Muscle of leg (tissue), 11 donors: ENCODE measurements around the gene ZBTB7A. TPM values are rescaled to one million over a fixed set of nuclear protein-coding genes. Genes with fewer than 3 reads are reported as not detected.
A peak's percentile ranks its signal among the peaks of the same experiment; 100 is the strongest.

ENCODE experiments used
- DNase-seq: peaks from one replicate; pipeline ENCODE4 v3.0.0; 2013
- H3K27ac ChIP-seq: one replicate; pipeline ENCODE4 v1.5.1; 2013; ENCODE audit warnings: mild to moderate bottlenecking, low read length, control low read depth
- H3K27me3 ChIP-seq: one replicate; pipeline ENCODE4 v1.6.1; 2013; ENCODE audit warnings: low read length; ENCODE audit not compliant: control insufficient read depth, insufficient read depth
- H3K36me3 ChIP-seq: one replicate; pipeline ENCODE4 v1.6.1; 2013; ENCODE audit warnings: low read length; ENCODE audit not compliant: control insufficient read depth, insufficient read depth
- H3K4me1 ChIP-seq: one replicate; pipeline ENCODE4 v1.6.1; 2013; ENCODE audit warnings: low read length; ENCODE audit not compliant: control insufficient read depth, insufficient read depth
- H3K4me3 ChIP-seq: one replicate; pipeline ENCODE4 v1.5.1; 2013; ENCODE audit warnings: low read length, control low read depth
- H3K9me3 ChIP-seq: replicated peaks from 2 replicates; pipeline ENCODE4 v1.6.1; 2013; ENCODE audit warnings: low read depth, low read length; ENCODE audit not compliant: control insufficient read depth
- WGBS: methylation state at CpG from one replicate; pipeline ENCODE4 v1.1.5; 2013; ENCODE audit warnings: missing lambda C conversion rate; ENCODE audit not compliant: insufficient coverage; 5-methylcytosine and 5-hydroxymethylcytosine counted together
- polyA plus RNA-seq, 8 donors: library from polyadenylated mRNA; unstranded; fragments of 120-200 nt; gene quantifications; one replicate each; pipeline versions ENCODE4 v1.2.1 to v1.2.3, GENCODE V29; 2013; ENCODE audit warnings: inconsistent platforms in 1 of 8, low replicate concordance in 1 of 8; ENCODE audit not compliant: insufficient read length in 8 of 8, insufficient read depth in 1 of 8
- total RNA-seq: library from RNA; stranded (reverse); fragments of 120-200 nt; gene quantifications from one replicate; pipeline ENCODE4 v1.2.4, GENCODE V29; 2013

Gene ZBTB7A
- total and polyA plus RNA-seq, 9 donors, result 4.2 to 10.9 (median 8.2) TPM

DNA sequence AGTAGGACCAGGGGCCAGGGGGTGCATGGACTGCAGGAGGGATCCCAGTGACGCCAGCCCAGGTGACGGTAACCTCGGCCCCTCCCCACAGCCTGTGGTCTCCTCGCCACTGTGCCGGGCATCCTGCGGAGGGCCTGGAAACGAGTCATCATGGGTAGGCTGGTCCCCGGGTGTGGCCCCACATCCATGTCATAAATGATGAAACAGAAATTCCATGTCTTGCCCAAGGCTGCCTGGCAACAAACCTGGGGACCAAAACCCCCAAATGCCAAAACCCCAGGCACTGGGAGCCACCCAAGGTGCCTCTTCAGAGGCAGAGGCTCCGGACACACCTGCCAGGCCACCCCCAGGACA is 36.4 kb upstream of the ZBTB7A start:
- H3K27ac ChIP-seq, result no peak overlapping the region
- H3K9me3 ChIP-seq, result no peaks in the 10 kb centered on the region
- H3K36me3 ChIP-seq, result peaks cover 77% of the 10 kb centered on the region
- no peak for DNase-seq
- H3K4me1 ChIP-seq, result peaks cover 17% of the 10 kb centered on the region
- no peaks in the 10 kb centered on the region for H3K27me3 ChIP-seq
- WGBS, result 91% methylated on average over 6 of the region's 9 CpGs
- H3K4me3 ChIP-seq, result no peak overlapping the region

DNA sequence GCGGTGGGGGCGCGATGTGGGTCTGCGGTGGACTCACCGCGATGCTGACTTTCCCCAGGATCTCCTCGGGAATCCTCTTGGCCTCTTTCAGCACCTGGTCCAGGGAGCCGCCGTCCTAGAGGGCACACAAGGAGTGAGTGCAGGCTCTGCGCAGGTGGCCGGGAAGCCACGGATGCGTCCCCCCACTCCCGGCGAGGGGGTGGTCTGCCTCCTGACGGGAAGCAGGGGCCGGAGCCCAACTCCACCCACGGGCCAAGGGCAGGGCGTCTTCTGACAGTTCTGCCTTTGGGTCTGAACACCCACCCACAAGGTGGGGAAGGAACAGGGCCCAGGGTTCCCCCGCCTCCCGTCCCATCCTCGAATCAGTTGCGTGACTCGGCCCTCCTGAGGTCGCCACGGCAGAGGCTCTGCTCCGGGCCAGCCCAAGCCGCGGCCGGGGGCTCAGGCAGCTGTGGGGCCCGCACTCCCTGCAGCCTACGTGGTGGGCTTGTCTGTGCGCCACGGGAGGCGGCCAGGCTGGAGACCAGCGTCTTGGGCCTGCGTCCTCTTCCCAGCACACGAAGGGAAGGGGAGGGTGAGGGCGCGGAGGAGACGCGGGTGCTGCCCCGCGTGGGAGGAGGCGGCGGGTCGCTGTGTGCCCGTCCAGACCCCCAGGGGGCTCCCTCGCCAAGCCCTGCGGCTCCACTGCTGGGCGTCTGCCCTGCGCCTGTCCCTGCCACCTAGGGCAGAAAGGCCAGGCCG is 35.8 kb upstream of the ZBTB7A start:
- H3K9me3 ChIP-seq, result no peaks in the 10 kb centered on the region
- peaks cover 77% of the 10 kb centered on the region for H3K36me3 ChIP-seq
- no peak overlapping the region for H3K4me3 ChIP-seq
- no peak overlapping the region for H3K27ac ChIP-seq
- peaks cover 22% of the 10 kb centered on the region for H3K4me1 ChIP-seq
- DNase-seq, result no peak
- H3K27me3 ChIP-seq, result no peaks in the 10 kb centered on the region
- 88% methylated on average over 47 of the region's 53 CpGs for WGBS

DNA sequence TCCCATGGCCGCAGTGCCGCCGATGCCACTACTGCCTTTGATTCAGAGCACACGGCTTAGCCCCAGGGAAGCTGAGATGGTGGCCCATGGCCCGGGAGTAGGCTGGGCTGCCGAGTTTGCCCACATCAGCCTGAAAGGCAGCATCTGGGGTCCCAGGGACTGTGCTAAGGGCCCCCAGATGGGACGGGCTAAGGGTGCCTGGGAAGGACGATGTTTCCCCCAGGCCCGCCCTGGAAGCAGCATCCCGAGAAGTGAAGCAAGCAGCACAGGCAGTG is 34.7 kb upstream of the ZBTB7A start:
- no peak for DNase-seq
- 88% methylated on average over 10 of the region's 10 CpGs for WGBS
- peaks cover 24% of the 10 kb centered on the region for H3K4me1 ChIP-seq
- peaks cover 79% of the 10 kb centered on the region for H3K36me3 ChIP-seq
- H3K27ac ChIP-seq, result no peak overlapping the region
- H3K4me3 ChIP-seq, result no peak overlapping the region
- H3K27me3 ChIP-seq, result no peaks in the 10 kb centered on the region
- H3K9me3 ChIP-seq, result no peaks in the 10 kb centered on the region

DNA sequence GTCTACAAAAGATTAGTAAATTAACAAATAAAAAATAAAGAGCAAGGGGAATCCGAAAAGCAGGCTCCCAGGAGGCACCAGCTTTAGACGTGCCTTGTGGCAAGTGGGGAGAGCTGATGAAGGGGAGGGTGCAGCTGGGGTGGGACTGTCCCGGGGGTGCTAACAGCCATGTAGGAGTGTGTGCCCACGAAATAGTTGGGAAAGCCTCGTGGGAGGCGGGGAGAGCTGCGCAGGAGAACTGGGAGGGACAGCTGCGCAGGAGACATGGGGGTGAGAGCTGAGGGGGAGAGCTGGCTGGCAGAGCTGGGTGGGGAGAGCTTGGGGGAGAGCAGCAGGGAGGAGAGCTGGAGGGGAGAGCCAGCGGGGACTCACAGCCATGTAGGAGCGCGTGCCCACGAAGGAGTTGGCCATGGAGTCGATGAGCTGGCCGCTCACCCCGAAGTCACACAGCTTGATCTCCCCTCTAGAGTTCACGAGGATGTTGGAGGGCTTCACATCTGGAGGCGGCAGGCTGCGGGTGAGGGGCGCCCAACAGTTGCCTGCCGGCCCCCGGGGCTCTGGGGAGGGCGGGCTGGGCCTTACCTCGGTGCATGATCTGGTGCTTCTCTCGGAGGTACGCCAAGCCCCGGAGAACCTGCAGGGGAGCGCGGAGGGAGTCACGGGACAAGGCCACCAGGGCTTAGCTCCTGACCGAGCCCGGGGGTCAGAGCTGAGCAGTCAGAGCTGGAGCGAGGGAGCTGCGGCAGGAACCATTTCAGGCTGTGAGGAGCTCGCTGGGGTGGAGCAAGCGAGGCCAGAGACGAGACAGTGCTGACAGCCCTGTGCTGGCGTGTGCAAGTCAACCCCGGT is 34.2 kb upstream of the ZBTB7A start:
- Histone ChIP-seq H3K36me3 (peaks cover 77% of the 10 kb centered on the region), H3K4me3 (no peak overlapping the region), H3K9me3 (no peaks in the 10 kb centered on the region), H3K27ac (no peak overlapping the region), H3K27me3 (no peaks in the 10 kb centered on the region), H3K4me1 (peaks cover 24% of the 10 kb centered on the region)
- 93% methylated on average over 29 of the region's 38 CpGs for WGBS
- DNase-seq, result no peak

DNA sequence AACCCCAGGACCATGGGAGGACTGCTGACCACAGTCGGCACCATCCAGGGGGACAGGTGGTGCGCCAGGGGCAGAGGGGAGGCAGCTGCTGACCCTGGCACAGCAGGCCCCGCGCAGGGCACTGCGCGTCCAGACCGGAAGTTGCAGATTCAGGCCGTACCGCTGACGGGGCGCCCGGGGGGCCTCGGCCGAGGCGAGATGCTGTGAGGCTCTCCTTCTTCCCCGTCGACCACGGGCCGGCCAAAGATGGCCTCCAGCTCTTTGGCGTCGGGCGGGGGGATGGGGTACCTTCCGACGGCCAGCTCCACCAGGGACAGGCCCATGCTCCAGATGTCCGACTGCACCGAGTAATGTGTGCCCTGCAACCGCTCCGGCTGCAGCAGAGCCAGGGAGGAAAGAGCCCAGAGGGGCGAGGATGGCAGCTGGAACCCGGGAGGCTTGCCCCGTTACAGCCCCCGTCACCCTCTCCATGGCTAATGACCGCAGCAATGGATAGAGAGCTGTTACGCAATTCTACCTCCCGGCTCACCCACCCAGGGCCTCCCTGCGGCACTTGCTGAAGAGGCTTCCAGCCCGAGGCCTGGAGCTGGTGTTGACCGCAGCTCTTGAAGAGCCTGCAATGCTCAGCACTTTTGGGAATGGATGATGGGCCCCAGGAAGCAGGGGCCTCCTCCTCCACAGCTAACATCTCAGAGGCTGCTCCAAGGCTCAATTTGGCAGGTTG is 32.5 kb upstream of the ZBTB7A start:
- Histone ChIP-seq H3K27me3 (no peaks in the 10 kb centered on the region), H3K4me3 (no peak overlapping the region), H3K9me3 (no peaks in the 10 kb centered on the region), H3K27ac (peak overlapping the region; percentile 65), H3K4me1 (peaks cover 24% of the 10 kb centered on the region), H3K36me3 (peaks cover 80% of the 10 kb centered on the region)
- WGBS, result 90% methylated on average over 36 of the region's 38 CpGs
- no peak for DNase-seq

DNA sequence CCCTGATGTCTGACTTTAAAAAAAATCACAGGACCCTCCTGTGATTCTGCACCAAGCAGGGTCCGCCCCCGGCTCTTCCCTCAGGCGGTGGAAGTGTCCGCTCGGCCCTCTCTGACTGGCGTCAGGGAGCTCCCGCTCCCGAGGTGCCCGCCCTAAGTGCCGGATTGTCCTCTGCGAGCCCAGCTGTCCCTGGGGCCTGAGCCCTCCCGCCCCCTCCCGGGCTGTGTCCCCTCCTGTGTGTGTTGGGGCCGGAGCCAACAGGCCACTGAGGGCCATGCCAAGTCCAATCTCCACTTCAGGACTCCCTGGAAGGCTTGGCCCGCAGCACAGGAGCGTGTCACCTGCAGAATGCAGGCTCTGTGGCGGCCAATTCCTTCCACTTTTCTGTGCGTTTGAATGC is 31.8 kb upstream of the ZBTB7A start:
- Histone ChIP-seq H3K4me3 (no peak overlapping the region), H3K4me1 (peaks cover 24% of the 10 kb centered on the region), H3K27me3 (no peaks in the 10 kb centered on the region), H3K36me3 (peaks cover 84% of the 10 kb centered on the region), H3K27ac (peak overlapping the region; percentile 67), H3K9me3 (no peaks in the 10 kb centered on the region)
- DNase-seq, result no peak
- 77% methylated on average over 16 of the region's 18 CpGs for WGBS

DNA sequence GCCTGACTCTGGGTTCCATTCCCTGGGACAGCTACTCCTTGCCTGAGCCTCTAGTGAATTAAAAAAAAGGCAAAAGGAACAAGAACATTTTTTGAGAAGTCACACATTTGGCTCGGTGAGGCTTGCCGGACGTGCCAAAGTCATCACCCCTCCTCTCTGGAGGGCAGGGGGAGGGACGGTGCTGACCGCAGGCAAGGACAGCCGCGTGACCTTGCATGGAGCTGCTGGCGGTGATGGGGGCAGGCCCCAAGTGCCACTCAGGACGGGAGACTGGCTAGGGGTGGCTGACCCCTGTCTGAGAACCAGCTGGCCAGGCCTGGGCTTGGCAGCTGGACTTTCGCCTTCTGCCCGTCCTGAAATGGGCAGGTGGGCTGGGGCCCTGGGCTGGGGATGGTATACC is 30.8 kb upstream of the ZBTB7A start:
- no peak for DNase-seq
- no peak overlapping the region for H3K27ac ChIP-seq
- no peak overlapping the region for H3K4me3 ChIP-seq
- no peaks in the 10 kb centered on the region for H3K27me3 ChIP-seq
- 68% methylated on average over 7 of the region's 11 CpGs for WGBS
- peaks cover 24% of the 10 kb centered on the region for H3K4me1 ChIP-seq
- no peaks in the 10 kb centered on the region for H3K9me3 ChIP-seq
- peaks cover 83% of the 10 kb centered on the region for H3K36me3 ChIP-seq

DNA sequence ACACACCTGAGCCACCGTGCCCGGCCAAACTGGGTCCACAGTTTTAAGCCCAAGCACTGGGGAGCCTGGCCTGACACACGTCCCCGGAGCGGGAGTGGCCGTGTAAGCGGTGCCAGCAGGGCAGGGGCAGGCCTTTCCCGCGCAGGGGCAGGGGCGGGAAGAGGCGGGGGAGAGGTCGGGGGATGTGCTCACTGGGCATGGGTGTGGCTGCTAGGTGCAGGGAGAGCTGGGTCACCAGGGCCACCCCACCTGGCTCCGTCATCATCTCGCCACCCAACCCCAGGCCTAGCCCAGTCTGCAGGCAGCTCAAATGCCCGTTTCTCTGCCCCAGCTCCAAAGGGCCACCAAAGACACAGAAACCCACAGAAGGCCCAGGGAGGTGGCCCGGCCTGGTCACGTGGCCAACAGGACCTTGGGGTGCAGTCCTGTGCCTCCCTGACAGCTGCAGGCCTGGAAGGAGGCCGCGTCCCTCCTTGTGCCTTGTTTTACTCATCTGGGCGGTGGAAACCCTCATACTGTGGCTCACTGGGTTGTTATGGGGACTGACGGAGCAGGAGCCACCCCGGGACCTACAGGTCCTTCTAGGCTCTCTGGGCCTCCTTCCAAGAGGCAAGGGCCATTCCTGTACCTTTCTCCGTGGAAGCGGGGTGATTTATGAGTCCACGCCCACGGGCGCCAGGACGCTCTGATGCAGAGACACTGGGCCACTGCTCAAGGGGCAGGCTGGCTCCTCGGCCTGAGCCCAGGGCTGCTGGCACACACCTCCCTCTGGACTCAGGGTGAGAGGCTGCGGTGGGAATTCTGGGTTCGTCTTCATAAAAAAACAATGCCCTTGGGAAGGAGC is 29.6 kb upstream of the ZBTB7A start:
- Histone ChIP-seq H3K27me3 (no peaks in the 10 kb centered on the region), H3K9me3 (no peaks in the 10 kb centered on the region), H3K4me3 (no peak overlapping the region), H3K27ac (no peak overlapping the region), H3K36me3 (peaks cover 78% of the 10 kb centered on the region), H3K4me1 (peaks cover 24% of the 10 kb centered on the region)
- DNase-seq, result no peak
- WGBS, result 93% methylated on average over 23 of the region's 31 CpGs

DNA sequence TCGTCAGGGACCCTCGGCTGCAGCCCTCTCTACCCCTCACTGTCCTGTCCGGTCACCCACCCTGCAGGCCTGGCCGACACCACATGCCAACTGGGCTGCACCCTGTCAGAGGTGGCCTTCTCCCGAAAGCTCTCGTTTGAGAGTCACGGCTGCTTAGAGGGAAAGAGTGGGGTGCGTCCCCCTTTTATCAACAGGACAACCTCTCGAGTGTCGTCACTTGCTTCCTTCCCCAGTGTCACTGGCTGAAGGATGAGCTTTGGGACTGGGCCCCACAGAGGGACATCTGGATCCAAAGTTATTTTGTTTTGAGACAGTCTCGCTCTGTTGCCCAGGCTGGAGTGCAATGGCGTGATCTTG is 28.8 kb upstream of the ZBTB7A start:
- peaks cover 78% of the 10 kb centered on the region for H3K36me3 ChIP-seq
- no peak overlapping the region for H3K4me3 ChIP-seq
- WGBS, result 98% methylated on average over 7 of the region's 12 CpGs
- no peaks in the 10 kb centered on the region for H3K9me3 ChIP-seq
- H3K27me3 ChIP-seq, result no peaks in the 10 kb centered on the region
- no peak overlapping the region for H3K27ac ChIP-seq
- DNase-seq, result no peak
- peaks cover 24% of the 10 kb centered on the region for H3K4me1 ChIP-seq
